VCaP (cell line): ENCODE measurements around the gene GMDS.

Experiments
- H3K27ac ChIP-seq: fragments of 450-650 bp; 2 replicates; pipeline ENCODE4 v1.5.1; 2017
- TF ChIP-seq, protein P1 (sequence below): fragments of 450-650 bp; conservative IDR thresholded peaks from 2 replicates; pipeline ENCODE4 v1.5.1; 2017; ENCODE audit warnings: mild to moderate bottlenecking, moderate library complexity

GMDS gene

DNA sequence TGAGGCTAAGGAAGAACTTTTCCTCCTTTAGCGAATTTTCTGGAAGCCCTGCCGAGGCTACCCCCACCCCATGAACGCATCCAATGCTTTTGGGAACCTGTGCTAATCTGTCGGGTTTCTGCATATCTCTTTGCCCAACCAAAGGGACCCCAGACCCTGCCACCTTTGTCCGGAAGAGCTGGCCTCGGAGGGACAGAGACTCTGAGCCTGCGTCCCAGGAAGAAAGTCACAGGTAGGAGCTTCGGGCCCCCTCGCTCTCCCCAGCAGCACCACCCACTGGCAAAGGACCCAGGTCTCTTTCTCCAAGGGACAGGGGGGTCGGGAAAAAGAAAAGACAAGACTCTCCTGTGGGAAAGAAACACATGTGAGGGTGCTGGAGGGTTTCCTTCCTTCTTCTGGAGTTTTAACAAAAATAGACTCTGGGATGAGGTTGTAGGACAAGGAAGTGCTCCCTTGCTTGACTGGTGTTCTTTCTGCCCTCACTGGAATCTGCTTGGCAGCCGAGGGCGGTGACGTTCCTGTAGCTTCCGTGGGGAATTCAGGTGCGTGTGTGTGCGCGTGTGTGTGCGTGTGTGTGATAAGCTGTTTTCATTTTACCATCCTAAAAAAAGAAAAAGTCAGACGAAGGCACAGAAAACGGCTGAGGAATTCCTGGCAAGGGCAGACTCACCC is 652.0 kb downstream of the GMDS start:
- H3K27ac ChIP-seq = no peak overlapping the region
- TF ChIP-seq, protein P1, sequence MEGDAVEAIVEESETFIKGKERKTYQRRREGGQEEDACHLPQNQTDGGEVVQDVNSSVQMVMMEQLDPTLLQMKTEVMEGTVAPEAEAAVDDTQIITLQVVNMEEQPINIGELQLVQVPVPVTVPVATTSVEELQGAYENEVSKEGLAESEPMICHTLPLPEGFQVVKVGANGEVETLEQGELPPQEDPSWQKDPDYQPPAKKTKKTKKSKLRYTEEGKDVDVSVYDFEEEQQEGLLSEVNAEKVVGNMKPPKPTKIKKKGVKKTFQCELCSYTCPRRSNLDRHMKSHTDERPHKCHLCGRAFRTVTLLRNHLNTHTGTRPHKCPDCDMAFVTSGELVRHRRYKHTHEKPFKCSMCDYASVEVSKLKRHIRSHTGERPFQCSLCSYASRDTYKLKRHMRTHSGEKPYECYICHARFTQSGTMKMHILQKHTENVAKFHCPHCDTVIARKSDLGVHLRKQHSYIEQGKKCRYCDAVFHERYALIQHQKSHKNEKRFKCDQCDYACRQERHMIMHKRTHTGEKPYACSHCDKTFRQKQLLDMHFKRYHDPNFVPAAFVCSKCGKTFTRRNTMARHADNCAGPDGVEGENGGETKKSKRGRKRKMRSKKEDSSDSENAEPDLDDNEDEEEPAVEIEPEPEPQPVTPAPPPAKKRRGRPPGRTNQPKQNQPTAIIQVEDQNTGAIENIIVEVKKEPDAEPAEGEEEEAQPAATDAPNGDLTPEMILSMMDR = no peak

GRCh38 chr6:1592852-1593251 is 652.6 kb downstream of the GMDS start:
- no peak overlapping the region for H3K27ac ChIP-seq
- TF ChIP-seq, protein P1 = no peak

DNA sequence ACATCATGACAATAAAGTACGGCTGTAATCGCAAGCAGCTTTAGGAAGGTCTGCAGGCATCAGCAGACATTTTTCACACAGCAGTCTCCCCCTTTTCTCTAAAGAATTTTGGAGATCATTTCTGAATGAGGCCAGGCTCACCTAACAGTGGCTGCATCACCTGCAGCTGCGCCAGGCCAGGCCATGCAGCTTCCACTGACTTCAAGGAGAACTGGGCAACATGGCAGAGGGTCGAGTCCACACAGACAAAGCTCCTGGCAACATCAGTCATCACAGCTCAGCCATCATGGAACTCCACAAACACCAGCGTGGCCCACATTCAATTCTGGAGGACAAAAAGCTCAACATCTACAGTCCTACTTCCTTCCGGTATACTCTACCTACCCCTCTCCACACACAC is 653.5 kb downstream of the GMDS start:
- no peak overlapping the region for H3K27ac ChIP-seq
- TF ChIP-seq, protein P1 = no peak

DNA sequence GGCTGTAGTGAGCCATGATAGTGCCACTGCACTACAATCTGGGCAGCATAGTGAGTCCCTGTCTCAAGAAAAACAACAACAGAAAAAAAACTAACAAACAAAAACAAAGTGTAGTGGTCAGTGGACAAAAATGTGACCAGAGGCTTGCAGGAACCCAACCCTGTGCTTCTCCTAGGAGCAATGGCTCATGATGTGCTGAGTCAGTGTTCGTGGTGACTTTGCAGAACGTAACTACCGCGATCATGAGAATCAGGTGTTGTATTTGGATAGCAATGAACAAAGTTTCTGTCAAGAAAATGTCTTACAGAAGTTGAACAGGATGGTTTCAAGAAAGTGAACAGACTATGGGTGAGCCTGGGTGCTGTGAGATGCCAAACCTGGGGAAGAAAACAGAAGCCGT is 654.2 kb downstream of the GMDS start:
- TF ChIP-seq, protein P1 = no peak
- no peak overlapping the region for H3K27ac ChIP-seq

- TF ChIP-seq, protein P1 = no peak
- H3K27ac ChIP-seq = no peak overlapping the region
Measured at GRCh38 chr6:1590580-1590979, 654.8 kb downstream of the GMDS start.

GRCh38 chr6:1589208-1589607 is 656.2 kb downstream of the GMDS start:
- no peak overlapping the region for H3K27ac ChIP-seq
- TF ChIP-seq, protein P1 = no peak

- H3K27ac ChIP-seq = no peak overlapping the region
- TF ChIP-seq, protein P1 = no peak
Measured at GRCh38 chr6:1587977-1588376, 657.4 kb downstream of the GMDS start.
